CD4-positive, alpha-beta T cell (primary cell): ENCODE measurements around the gene ARHGAP33. TPM values are rescaled to one million over a fixed set of nuclear protein-coding genes. Genes with fewer than 3 reads are reported as not detected.

Experiments used
- ATAC-seq: fragments of 200-7000 bp; cut with Tn5 transposase; one replicate; pipeline ENCODE4 v1.10.0; 2022; ENCODE audit warnings: mild to moderate bottlenecking; ENCODE audit not compliant: poor library complexity
- CTCF ChIA-PET: fragments of 350-600 bp; sonication (Branson Sonifier 250); formaldehyde crosslinking; loops from one replicate; lab custom pipeline; 2021; ENCODE audit warnings: antibody characterized with exemption, inconsistent platforms; lab: Charles Lee
- POLR2A ChIA-PET: fragments of 350-600 bp; sonication (Branson Sonifier 250); formaldehyde crosslinking; loops from one replicate; lab custom pipeline; 2021; ENCODE audit warnings: antibody characterized with exemption, inconsistent platforms; lab: Charles Lee
- DNase-seq, 14 experiments: peaks; one replicate each; pipeline ENCODE4 v3.0.0-alpha.2; 2013 to 2020; ENCODE audit warnings: mixed read lengths in 2 of 14
- H3K27ac ChIP-seq, 2 donors: one replicate each; pipeline versions ENCODE4 v1.5.1 to v1.7.0; 2013; ENCODE audit warnings: low read length in 2 of 2, low read depth in 1 of 2, mild to moderate bottlenecking in 1 of 2
- H3K27me3 ChIP-seq, 2 experiments: 1 replicate in 1 of 2; 2 replicates in 1 of 2; pipeline versions ENCODE4 v1.6.1 to v1.7.0; 2013; ENCODE audit warnings: low read length in 2 of 2, control low read depth in 1 of 2, mild to moderate bottlenecking in 1 of 2, moderate library complexity in 1 of 2; ENCODE audit not compliant: insufficient read depth in 2 of 2, control insufficient read depth in 1 of 2
- H3K36me3 ChIP-seq: one replicate; pipeline ENCODE4 v1.6.1; 2013; ENCODE audit warnings: low read length, control low read depth; ENCODE audit not compliant: insufficient read depth
- H3K4me1 ChIP-seq: one replicate; pipeline ENCODE4 v1.6.1; 2013; ENCODE audit warnings: low read length, control low read depth; ENCODE audit not compliant: insufficient read depth
- H3K4me3 ChIP-seq: one replicate; pipeline ENCODE4 v1.5.1; 2013; ENCODE audit warnings: mild to moderate bottlenecking, low read length, moderate library complexity
- H3K9me3 ChIP-seq, 2 experiments: 1 replicate in 1 of 2; 2 replicates in 1 of 2; pipeline versions ENCODE4 v1.6.1 to v1.7.0; 2013; ENCODE audit warnings: low read length in 2 of 2, mild to moderate bottlenecking in 2 of 2, control low read depth in 1 of 2, moderate library complexity in 1 of 2; ENCODE audit not compliant: control insufficient read depth in 1 of 2, insufficient read depth in 1 of 2
- H3K27ac Mint-ChIP-seq: one replicate; pipeline ENCODE4 v1.8.0; 2020; ENCODE audit warnings: mixed read lengths
- H3K27me3 Mint-ChIP-seq: one replicate; pipeline ENCODE4 v1.8.0; 2021; ENCODE audit warnings: mixed read lengths
- H3K36me3 Mint-ChIP-seq: one replicate; pipeline ENCODE4 v1.8.0; 2021; ENCODE audit warnings: low read depth, mixed read lengths
- H3K4me1 Mint-ChIP-seq: one replicate; pipeline ENCODE4 v1.8.0; 2021; ENCODE audit warnings: low read depth, mixed read lengths
- H3K4me3 Mint-ChIP-seq: one replicate; pipeline ENCODE4 v1.8.0; 2020; ENCODE audit warnings: mild to moderate bottlenecking, mixed read lengths
- H3K9me3 Mint-ChIP-seq: one replicate; pipeline ENCODE4 v1.8.0; 2020; ENCODE audit warnings: mixed read lengths
- intact Hi-C, 2 experiments: fragments of 100-400 bp; cut with DNase I in 1 of 2; cut with micrococcal nuclease in 1 of 2; formaldehyde crosslinking; loops; one replicate each; pipeline versions ENCODE4 v1.15.1 to v1.9.0; 2023 to 2025; cut with DNase I, micrococcal nuclease
- total RNA-seq, 174 experiments: library from RNA in 2 of 174; stranded (reverse) in 2 of 174; gene quantifications; one replicate each; pipeline ENCODE4 v1.2.3 and lab custom pipeline; 2021 to 2026
- TF ChIP-seq, protein P1 (sequence below): fragments of 200-600 bp; IDR thresholded peaks from one replicate; pipeline ENCODE4 v1.8.0; 2022; ENCODE audit warnings: antibody characterized with exemption, mild to moderate bottlenecking

Gene ARHGAP33
- total RNA-seq, 2 experiments from 2014 or later, result 16.4 to 19.5 TPM

GRCh38 chr19:35822579-35822978, 47.2 kb downstream of the ARHGAP33 start:
- H3K4me1 ChIP-seq, result no peaks in the 10 kb centered on the region
- H3K27me3 Mint-ChIP-seq, result peaks cover 34% of the 10 kb centered on the region
- H3K4me3 ChIP-seq, result no peak overlapping the region
- no peaks in the 10 kb centered on the region for H3K36me3 ChIP-seq
- H3K27me3 ChIP-seq, result peaks cover 6 to 22% of the 10 kb centered on the region in 2 experiments
- intact Hi-C loops, result no loop called here
- POLR2A ChIA-PET, result no interaction called here
- no peaks in the 10 kb centered on the region for H3K4me1 Mint-ChIP-seq
- no peak overlapping the region for H3K27ac Mint-ChIP-seq
- CTCF ChIA-PET, result no interaction called here
- DNase-seq (no peak), ATAC-seq (no peak)
- no peaks in the 10 kb centered on the region for H3K9me3 Mint-ChIP-seq
- H3K27ac ChIP-seq, result no peak overlapping the region
- H3K4me3 Mint-ChIP-seq, result no peak overlapping the region
- H3K36me3 Mint-ChIP-seq, result no peaks in the 10 kb centered on the region
- no peaks in the 10 kb centered on the region for H3K9me3 ChIP-seq
- TF ChIP-seq, protein P1, sequence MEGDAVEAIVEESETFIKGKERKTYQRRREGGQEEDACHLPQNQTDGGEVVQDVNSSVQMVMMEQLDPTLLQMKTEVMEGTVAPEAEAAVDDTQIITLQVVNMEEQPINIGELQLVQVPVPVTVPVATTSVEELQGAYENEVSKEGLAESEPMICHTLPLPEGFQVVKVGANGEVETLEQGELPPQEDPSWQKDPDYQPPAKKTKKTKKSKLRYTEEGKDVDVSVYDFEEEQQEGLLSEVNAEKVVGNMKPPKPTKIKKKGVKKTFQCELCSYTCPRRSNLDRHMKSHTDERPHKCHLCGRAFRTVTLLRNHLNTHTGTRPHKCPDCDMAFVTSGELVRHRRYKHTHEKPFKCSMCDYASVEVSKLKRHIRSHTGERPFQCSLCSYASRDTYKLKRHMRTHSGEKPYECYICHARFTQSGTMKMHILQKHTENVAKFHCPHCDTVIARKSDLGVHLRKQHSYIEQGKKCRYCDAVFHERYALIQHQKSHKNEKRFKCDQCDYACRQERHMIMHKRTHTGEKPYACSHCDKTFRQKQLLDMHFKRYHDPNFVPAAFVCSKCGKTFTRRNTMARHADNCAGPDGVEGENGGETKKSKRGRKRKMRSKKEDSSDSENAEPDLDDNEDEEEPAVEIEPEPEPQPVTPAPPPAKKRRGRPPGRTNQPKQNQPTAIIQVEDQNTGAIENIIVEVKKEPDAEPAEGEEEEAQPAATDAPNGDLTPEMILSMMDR, result no peak

- H3K4me3 Mint-ChIP-seq, result no peak overlapping the region
Measured at GRCh38 chr19:35824150-35824549, 48.8 kb downstream of the ARHGAP33 start.

DNA sequence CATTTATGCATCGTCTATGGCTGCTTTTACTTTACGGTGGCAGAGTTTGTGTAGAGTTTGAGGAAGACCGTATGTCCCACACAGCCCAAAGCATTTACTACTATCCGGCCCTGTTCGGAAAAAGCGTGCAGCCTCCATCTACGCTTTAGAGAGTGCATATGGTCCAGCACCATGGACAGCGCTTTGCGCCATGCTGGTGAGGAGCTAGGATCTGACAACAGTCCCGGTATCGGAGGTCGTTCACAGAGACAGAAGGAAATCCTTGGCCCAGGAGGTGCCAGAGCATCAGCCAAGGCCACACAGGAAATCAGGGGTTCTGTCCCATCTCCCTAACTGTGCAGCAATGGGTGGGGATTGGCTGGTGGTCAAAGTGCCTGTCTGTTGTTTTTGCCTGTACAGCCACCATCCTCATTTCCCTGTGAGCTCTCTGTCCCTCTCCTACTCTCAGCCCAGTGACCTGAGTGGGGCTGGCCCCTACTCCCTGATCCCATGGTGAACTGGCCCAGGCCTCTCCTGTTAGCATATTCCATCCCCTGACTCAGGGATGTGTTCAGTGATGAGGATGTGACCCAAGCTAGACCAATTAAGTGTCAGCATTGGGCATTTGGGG, 53.4 kb downstream of the ARHGAP33 start:
- no peak overlapping the region for H3K27ac Mint-ChIP-seq
- no peak overlapping the region for H3K4me3 Mint-ChIP-seq
- H3K27me3 Mint-ChIP-seq, result peaks cover 41% of the 10 kb centered on the region
- intact Hi-C loops, result no loop called here
- no peaks in the 10 kb centered on the region for H3K36me3 Mint-ChIP-seq
- peak; percentile 18 to 70 (median 40) for DNase-seq
- no peak overlapping the region for H3K4me3 ChIP-seq
- TF ChIP-seq, protein P1, result no peak
- peaks cover 0 to 24% of the 10 kb centered on the region in 2 experiments for H3K9me3 ChIP-seq
- H3K27me3 ChIP-seq, result peaks cover 11 to 24% of the 10 kb centered on the region in 2 experiments
- ChIA-PET CTCF (no interaction called here), POLR2A (no interaction called here)
- H3K4me1 Mint-ChIP-seq, result no peaks in the 10 kb centered on the region
- H3K9me3 Mint-ChIP-seq, result no peaks in the 10 kb centered on the region
- H3K36me3 ChIP-seq, result no peaks in the 10 kb centered on the region
- no peak for ATAC-seq
- H3K27ac ChIP-seq, result no peak overlapping the region
- peaks cover 2% of the 10 kb centered on the region for H3K4me1 ChIP-seq

More at GRCh38 chr19:35824150-35824549, 48.8 kb downstream of the ARHGAP33 start:
- Mint-ChIP-seq H3K4me1 (no peaks in the 10 kb centered on the region), H3K9me3 (no peaks in the 10 kb centered on the region), H3K27me3 (peaks cover 33% of the 10 kb centered on the region), H3K27ac (no peak overlapping the region), H3K36me3 (no peaks in the 10 kb centered on the region)
- DNase-seq (no peak), ATAC-seq (no peak)
- Histone ChIP-seq H3K27ac (no peak overlapping the region), H3K36me3 (no peaks in the 10 kb centered on the region), H3K4me1 (peaks cover 2% of the 10 kb centered on the region), H3K27me3 (peaks cover 7 to 16% of the 10 kb centered on the region in 2 experiments), H3K9me3 (peaks cover 0 to 11% of the 10 kb centered on the region in 2 experiments), H3K4me3 (no peak overlapping the region)
- ChIA-PET CTCF (no interaction called here), POLR2A (no interaction called here)
- TF ChIP-seq, protein P1, result no peak
- intact Hi-C loops, result no loop called here
